GM19239 (cell line): ENCODE results near the gene S1PR4.
A peak's percentile ranks its signal among the peaks of the same experiment; 100 is the strongest.
"Not testable (repeated sequence)": the region's sequence is repeated elsewhere in the genome, so short reads cannot be mapped to it uniquely, and the experiment has no call there.

ENCODE experiments used
- DNase-seq: peaks from one replicate; pipeline ENCODE4 v3.0.0; 2011; ENCODE audit warnings: low spot score; ENCODE audit not compliant: insufficient read length
- FAIRE-seq: peaks from 2 replicates; lab custom pipeline; 2011; peaks lifted over from hg19 to GRCh38; lab: Jason Lieb, UNC

The S1PR4 gene

GRCh38 chr19:3151563-3152418 is 26.8 kb upstream of the S1PR4 start:
- no peak for FAIRE-seq
- no peak for DNase-seq

- FAIRE-seq: no peak
- DNase-seq: no peak
Observed at GRCh38 chr19:3152419-3152780, 26.2 kb upstream of the S1PR4 start.

GRCh38 chr19:3153286-3154230 is 25.0 kb upstream of the S1PR4 start:
- DNase-seq (no peak), FAIRE-seq (no peak)

- FAIRE-seq, DNase-seq: not testable (repeated sequence)
Observed at GRCh38 chr19:3154447-3154846, 24.1 kb upstream of the S1PR4 start.

- FAIRE-seq: peak; percentile 90
- peak; percentile 83 for DNase-seq
Observed at GRCh38 chr19:3154957-3155736, 23.4 kb upstream of the S1PR4 start.

GRCh38 chr19:3157096-3157845 is 21.3 kb upstream of the S1PR4 start:
- no peak for FAIRE-seq

GRCh38 chr19:3159565-3159964 is 19.0 kb upstream of the S1PR4 start:
- DNase-seq: no peak
- FAIRE-seq: no peak

More at GRCh38 chr19:3157096-3157845, 21.3 kb upstream of the S1PR4 start:
- DNase-seq: no peak

GRCh38 chr19:3160219-3160618 is 18.4 kb upstream of the S1PR4 start:
- FAIRE-seq (no peak), DNase-seq (no peak)

GRCh38 chr19:3161453-3161852 is 17.1 kb upstream of the S1PR4 start:
- DNase-seq (no peak), FAIRE-seq (no peak)

- DNase-seq (no peak), FAIRE-seq (no peak)
Observed at GRCh38 chr19:3162418-3163229, 15.9 kb upstream of the S1PR4 start.

GRCh38 chr19:3163230-3163886 is 15.2 kb upstream of the S1PR4 start:
- DNase-seq (peak; percentile 91), FAIRE-seq (peak; percentile 63)

GRCh38 chr19:3163943-3164342 is 14.6 kb upstream of the S1PR4 start:
- DNase-seq (no peak), FAIRE-seq (no peak)

- DNase-seq: no peak
- FAIRE-seq: no peak
Observed at GRCh38 chr19:3167533-3168272, 10.9 kb upstream of the S1PR4 start.

GRCh38 chr19:3171894-3172672 is 6.5 kb upstream of the S1PR4 start:
- FAIRE-seq: no peak
- DNase-seq: no peak

- not testable (repeated sequence) for DNase-seq, FAIRE-seq
Observed at GRCh38 chr19:3172673-3173000, 5.9 kb upstream of the S1PR4 start.

GRCh38 chr19:3175781-3176714 is 2.5 kb upstream of the S1PR4 start:
- DNase-seq (no peak), FAIRE-seq (peak; percentile 60)
